Fibroblast of villous mesenchyme (primary cell): ENCODE measurements around the gene QRFP. TPM values are rescaled to one million over a fixed set of nuclear protein-coding genes. Genes with fewer than 3 reads are reported as not detected.
A peak's percentile ranks its signal among the peaks of the same experiment; 100 is the strongest.
"Not testable (repeated sequence)": the region's sequence is repeated elsewhere in the genome, so short reads cannot be mapped to it uniquely, and the experiment has no call there.

Source experiments
- DNase-seq: peaks from one replicate; pipeline ENCODE4 v3.0.0-alpha.2; 2010; ENCODE audit warnings: low read depth
- H3K4me3 ChIP-seq: 2 replicates; pipeline ENCODE4 v1.5.1; 2011; ENCODE audit warnings: low read depth, mild to moderate bottlenecking, low read length
- total RNA-seq: library from RNA; depleted of rRNA; stranded (reverse); fragments of >200 nt; gene quantifications from 2 replicates; pipeline ENCODE4 v1.2.3, GENCODE V29; 2012
- TF ChIP-seq, protein P1 (sequence below): IDR thresholded peaks from 2 replicates; pipeline ENCODE4 v1.5.1; 2012; ENCODE audit warnings: low read depth, mild to moderate bottlenecking, low read length; ENCODE audit not compliant: insufficient read depth

QRFP gene
- total RNA-seq, 1 donor, result not detected

GRCh38 chr9:130912932-130913598, 16.5 kb upstream of the QRFP start:
- TF ChIP-seq, protein P1, sequence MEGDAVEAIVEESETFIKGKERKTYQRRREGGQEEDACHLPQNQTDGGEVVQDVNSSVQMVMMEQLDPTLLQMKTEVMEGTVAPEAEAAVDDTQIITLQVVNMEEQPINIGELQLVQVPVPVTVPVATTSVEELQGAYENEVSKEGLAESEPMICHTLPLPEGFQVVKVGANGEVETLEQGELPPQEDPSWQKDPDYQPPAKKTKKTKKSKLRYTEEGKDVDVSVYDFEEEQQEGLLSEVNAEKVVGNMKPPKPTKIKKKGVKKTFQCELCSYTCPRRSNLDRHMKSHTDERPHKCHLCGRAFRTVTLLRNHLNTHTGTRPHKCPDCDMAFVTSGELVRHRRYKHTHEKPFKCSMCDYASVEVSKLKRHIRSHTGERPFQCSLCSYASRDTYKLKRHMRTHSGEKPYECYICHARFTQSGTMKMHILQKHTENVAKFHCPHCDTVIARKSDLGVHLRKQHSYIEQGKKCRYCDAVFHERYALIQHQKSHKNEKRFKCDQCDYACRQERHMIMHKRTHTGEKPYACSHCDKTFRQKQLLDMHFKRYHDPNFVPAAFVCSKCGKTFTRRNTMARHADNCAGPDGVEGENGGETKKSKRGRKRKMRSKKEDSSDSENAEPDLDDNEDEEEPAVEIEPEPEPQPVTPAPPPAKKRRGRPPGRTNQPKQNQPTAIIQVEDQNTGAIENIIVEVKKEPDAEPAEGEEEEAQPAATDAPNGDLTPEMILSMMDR, result no peak
- H3K4me3 ChIP-seq, result no peak overlapping the region
- peak; percentile 24 for DNase-seq

- TF ChIP-seq, protein P1, result no peak
- no peak overlapping the region for H3K4me3 ChIP-seq
- no peak for DNase-seq
Observed at GRCh38 chr9:130911254-130912049, 14.8 kb upstream of the QRFP start.

- not testable (repeated sequence) for H3K4me3 ChIP-seq, DNase-seq
Observed at GRCh38 chr9:130910670-130911069, 14.1 kb upstream of the QRFP start.

DNA sequence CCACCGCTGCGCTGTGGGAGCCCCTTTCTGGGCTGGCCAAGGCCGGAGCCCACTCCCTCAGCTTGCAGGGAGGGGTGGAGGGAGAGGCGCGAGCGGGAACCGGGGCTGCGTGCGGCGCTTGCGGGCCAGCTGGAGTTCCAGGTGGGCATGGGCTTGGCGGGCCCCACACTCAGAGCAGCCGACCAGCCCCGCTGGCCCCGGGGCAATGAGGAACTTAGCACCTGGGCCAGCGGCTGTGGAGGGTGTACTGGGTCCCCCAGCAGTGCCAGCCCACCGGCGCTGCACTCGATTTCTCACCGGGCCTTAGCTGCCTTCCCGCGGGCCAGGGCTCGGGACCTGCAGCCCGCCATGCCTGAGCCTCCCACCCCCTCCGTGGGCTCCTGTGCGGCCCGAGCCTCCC, 13.4 kb upstream of the QRFP start:
- not testable (repeated sequence) for DNase-seq, H3K4me3 ChIP-seq

DNA sequence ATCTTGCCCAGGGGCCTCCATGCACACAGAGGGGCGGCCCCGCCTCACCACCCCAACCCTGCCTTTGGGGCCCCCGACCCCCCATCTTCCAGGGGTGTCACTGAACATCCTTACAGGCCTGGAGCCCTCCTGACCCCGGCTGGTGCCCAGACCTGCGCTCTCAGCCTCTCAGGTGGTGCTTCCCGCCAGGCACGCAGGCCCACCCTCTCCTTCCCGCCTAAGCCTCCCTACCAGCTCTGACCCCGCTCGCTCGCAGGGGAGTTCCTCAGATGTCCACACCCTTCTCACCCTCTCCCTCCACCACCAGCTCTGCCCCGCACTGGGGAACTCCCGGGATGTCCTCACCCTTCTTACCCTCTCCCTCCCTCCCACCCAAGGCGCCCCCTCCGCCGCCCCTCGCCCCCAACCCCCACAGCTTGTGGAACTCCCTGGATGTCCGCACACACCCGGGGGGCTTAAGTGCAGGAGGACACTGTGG, 12.3 kb upstream of the QRFP start:
- no peak overlapping the region for H3K4me3 ChIP-seq
- no peak for DNase-seq
- TF ChIP-seq, protein P1, result no peak

- TF ChIP-seq, protein P1, result no peak
- no peak for DNase-seq
- no peak overlapping the region for H3K4me3 ChIP-seq
Observed at GRCh38 chr9:130908146-130908877, 11.7 kb upstream of the QRFP start.

DNA sequence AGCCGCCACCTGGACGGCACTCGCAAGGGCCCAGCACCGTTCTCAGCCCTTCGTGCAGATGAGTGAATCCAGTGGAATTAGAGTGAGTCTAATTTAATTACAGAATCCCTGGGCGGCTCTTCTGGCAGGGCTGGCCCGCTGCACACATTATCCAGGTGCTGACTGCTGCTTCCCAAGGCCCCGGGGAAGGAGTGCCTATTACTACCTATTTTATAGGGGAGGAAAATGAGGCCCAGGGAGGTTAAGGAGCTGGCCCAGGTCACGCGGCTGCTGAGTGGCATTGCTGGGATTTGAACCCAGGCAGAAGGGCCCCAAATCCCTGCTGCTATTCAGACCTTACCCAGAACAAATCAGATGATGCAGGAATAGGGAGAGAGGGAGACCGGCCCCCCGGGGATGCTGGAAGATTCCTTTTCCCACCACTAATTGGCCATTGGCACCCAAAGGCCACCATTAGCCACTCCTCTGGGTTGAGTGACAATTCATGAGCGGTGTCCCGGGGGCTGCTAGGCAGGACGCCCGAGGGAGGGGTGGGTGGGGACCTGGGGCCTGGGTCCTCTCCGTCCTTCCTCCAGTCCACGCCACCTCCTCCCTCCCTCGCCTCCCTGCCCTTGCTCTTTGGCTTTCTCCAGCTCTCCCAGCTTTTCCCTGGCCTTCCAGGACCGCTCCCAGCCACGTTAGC, 10.3 kb upstream of the QRFP start:
- H3K4me3 ChIP-seq, result no peak overlapping the region
- TF ChIP-seq, protein P1, result no peak
- no peak for DNase-seq
